Measurements from ENCODE around the gene ENTR1.

GRCh38 chr9:136459425-136459824 is 49.0 kb upstream of the ENTR1 start:
- TF ChIP-seq CTCF (conservative IDR thresholded peaks at IDR 0.05), result no peak
- TF ChIP-seq ZFX (IDR thresholded peaks at IDR 0.05), result no peak

Data from C4-2B (cell line).